ENCODE measurements around the gene LYPLAL1.

Gene LYPLAL1

DNA sequence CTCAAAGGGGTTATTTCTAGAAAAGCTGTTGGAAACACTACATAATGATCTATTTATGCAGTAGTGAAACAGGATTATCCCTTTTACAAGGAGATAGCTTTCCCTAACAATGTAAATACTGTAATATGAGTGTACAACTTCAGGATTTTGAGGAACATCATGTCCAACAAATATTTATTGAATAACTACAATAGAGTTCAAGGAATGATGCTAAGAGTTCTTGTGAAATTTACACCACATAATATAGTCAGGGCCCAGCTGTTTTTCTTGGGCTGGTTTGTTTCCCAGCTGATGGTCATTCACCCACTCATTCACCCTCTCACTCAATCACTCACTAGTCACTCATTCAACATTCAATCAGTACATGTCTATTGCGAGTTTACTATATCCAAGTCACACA, 12.3 kb upstream of the LYPLAL1 start:
- TF ChIP-seq, protein P1, sequence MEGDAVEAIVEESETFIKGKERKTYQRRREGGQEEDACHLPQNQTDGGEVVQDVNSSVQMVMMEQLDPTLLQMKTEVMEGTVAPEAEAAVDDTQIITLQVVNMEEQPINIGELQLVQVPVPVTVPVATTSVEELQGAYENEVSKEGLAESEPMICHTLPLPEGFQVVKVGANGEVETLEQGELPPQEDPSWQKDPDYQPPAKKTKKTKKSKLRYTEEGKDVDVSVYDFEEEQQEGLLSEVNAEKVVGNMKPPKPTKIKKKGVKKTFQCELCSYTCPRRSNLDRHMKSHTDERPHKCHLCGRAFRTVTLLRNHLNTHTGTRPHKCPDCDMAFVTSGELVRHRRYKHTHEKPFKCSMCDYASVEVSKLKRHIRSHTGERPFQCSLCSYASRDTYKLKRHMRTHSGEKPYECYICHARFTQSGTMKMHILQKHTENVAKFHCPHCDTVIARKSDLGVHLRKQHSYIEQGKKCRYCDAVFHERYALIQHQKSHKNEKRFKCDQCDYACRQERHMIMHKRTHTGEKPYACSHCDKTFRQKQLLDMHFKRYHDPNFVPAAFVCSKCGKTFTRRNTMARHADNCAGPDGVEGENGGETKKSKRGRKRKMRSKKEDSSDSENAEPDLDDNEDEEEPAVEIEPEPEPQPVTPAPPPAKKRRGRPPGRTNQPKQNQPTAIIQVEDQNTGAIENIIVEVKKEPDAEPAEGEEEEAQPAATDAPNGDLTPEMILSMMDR (IDR thresholded peaks at IDR 0.05; ENCODE audit: low read depth, low read length): no peak

DNA sequence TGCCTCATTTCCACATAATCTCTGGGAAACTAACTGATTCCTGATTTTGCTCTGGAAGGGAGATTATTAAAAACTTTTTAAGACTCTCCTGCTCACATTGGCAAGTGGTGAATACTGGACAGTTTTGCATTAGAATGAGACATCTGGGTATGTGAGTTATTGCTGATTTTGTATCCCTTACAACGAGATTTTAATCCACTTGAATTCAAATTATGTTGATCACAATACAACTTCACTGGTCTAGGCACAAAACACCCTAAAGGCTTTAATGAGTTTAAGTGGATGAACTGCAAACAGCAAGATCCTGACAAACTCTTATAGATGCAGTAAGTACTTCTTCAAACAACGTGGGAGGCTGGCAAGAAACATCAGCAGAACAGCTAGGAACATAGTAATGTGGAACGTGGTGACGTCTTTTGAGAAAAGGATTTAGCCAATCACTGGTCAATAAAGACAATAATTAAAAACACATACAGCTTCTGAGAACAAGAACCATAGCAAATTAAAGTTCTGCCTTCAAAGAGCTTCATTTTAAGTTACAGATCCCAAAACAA, 10.2 kb upstream of the LYPLAL1 start:
- no peak overlapping the region for H3K4me3 ChIP-seq (ENCODE audit: low read depth, low read length)
- TF ChIP-seq, protein P1 (IDR thresholded peaks at IDR 0.05; ENCODE audit: low read depth, low read length): no peak

More for the DNA sequence above, 12.3 kb upstream of the LYPLAL1 start:
- H3K4me3 ChIP-seq (ENCODE audit: low read depth, low read length): no peak overlapping the region

DNA sequence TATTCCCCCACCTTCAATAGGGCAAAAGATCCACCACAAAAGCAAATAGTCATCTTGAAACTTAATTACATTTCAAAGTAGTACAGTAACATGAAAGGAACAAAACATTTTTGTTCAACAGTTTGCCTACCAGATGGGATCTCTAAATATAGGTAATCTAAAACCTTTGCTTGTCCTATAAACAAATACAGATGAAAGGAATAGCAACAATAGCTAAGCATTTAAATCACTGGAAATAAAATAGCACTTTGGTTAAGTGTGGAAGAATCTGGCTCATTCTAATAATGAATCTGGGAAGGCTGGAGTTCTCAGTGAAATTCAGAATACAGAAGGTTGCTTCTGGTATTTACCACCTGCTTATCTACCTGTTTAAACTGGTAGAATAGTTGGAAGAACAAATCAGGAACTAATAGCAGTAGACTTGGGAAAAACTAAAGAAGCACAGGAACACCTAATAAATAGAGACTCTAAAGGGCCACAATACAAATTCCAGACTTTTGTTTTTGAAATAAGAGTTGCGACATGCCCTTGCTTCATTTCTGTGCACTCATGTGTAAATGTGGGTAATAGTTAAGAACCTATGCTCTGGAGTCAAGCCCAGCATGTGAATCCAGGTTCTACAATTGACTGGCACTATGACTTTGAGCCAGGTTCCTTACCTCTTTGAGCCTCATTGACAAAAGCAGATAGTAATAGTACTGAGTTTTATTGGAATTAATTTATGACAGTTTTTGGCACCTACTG, 2.3 kb upstream of the LYPLAL1 start:
- H3K4me3 ChIP-seq (ENCODE audit: low read depth, low read length): no peak overlapping the region
- TF ChIP-seq, protein P1 (IDR thresholded peaks at IDR 0.05; ENCODE audit: low read depth, low read length): no peak

DNA sequence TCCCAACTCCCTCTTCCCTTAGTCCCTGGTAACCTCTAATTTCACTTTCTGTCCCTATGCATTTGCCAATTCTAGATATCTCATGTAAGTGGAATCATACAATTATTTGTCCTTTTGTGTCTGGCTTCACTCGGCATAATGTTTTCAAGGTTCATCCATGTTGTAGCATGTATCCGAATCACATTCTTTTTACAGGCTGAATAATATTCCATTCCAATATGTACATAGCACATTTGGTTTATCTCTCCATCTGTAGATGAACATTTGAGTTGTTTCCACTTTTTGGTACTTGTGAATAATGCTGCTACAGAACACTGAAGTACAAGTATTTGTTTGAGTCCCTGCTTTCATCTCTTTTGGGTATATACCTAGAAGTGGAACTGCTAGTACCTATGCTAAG, 857 bp upstream of the LYPLAL1 start:
- H3K4me3 ChIP-seq (ENCODE audit: low read depth, low read length): no peak overlapping the region
- TF ChIP-seq, protein P1 (IDR thresholded peaks at IDR 0.05; ENCODE audit: low read depth, low read length): no peak

DNA sequence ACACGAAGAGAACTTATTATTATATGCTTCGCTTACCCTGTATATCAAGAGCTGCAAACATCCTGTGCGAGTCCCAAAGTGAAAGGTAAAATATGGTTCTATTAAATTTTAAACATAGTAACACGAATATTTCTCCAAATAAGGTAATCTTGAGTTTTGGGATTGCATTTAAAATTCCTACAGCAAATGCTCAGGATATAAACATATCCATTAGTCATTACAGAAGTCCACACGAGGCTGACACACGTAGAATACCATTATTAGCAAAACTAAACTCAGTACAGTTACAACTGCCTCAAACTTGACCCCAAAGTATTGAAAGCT, 282 bp upstream of the LYPLAL1 start:
- peak overlapping the region; percentile 85 for H3K4me3 ChIP-seq (ENCODE audit: low read depth, low read length)

DNA sequence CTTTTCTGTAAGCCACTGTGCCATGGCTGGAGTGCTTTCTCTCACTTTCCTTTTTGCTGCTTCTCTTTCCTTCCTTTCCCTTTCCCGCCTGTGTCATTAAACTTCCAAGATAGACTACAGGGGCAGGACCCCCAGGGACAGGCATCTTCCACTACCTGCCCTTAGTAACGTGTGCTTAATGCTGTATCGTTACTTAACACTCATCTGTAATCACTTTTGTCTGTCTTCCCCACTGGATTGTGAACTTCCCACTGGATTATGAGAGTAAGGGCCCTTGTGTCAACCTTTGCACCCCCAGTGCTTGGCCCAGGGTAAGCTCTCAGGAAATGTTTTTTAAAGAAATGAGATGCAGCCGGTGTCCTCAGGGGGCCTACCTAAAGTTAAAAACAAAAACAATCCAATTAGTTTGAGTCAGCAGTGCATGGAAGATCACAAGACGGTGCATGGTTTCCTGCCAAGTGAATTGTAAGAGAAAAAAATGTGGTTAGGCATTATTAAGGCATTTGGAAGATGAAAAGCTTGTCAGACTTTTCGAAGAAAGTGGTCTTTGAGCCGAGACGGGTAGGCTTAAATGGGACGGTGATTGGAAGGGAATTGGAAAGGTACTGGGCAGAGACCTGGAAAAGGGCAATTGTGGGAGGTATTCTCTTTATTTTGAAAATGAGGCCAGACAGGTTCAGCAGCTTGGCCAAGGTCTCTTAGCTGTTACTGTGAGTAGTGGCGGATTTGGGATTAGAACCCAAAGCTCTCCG, 958 bp downstream of the LYPLAL1 start:
- TF ChIP-seq, protein P1 (IDR thresholded peaks at IDR 0.05; ENCODE audit: low read depth, low read length): no peak
- peak overlapping the region; percentile 85 for H3K4me3 ChIP-seq (ENCODE audit: low read depth, low read length)

More for the DNA sequence above, 282 bp upstream of the LYPLAL1 start:
- TF ChIP-seq, protein P1 (IDR thresholded peaks at IDR 0.05; ENCODE audit: low read depth, low read length): no peak

DNA sequence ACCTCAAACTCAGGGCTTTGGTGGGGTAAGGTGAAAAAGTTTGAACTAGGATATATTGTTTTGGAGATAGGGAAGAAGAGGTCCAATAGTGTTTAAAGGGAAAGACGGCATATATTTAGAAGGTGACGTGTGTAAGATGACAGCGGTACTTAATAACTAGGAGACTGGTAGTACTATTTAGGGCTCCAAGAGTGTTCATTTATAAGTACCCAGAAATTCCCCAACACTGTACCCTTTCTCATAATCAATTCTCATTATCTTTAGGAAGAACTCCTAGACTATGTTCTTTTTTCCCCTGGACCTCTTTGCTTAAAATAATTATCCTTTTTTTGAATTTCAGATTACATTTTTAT, 1.5 kb downstream of the LYPLAL1 start:
- peak overlapping the region; percentile 85 for H3K4me3 ChIP-seq (ENCODE audit: low read depth, low read length)

More for the DNA sequence above, 1.5 kb downstream of the LYPLAL1 start:
- TF ChIP-seq, protein P1 (IDR thresholded peaks at IDR 0.05; ENCODE audit: low read depth, low read length): no peak
